IMR-90 (cell line): ENCODE results near the gene TRAPPC3. TPM values are rescaled to one million over a fixed set of nuclear protein-coding genes. Genes with fewer than 3 reads are reported as not detected.

Experiments used
- ATAC-seq: fragments of 200-7000 bp; cut with Tn5 transposase; 2 replicates; pipeline ENCODE4 v1.9.1; 2020; ENCODE audit warnings: low read depth, mild to moderate bottlenecking, moderate library complexity
- BruUV-seq: library from RNA; stranded (reverse); fragments of 400-500 nt; replicated peaks from 2 replicates; lab custom pipeline; 2021; lab: Mats Ljungman, UMichigan
- CTCF ChIA-PET: fragments of 300-600 bp; formaldehyde crosslinking; extraction: SDS; loops from one replicate; lab custom pipeline; 2021; ENCODE audit warnings: antibody characterized with exemption; lab: Yijun Ruan, JAX
- POLR2A ChIA-PET: fragments of 300-600 bp; sonication (Branson Sonifier 250); formaldehyde crosslinking; loops from one replicate; lab custom pipeline; 2022; ENCODE audit warnings: antibody characterized with exemption; ENCODE audit not compliant: unreplicated experiment; lab: Charles Lee
- DNase-seq: peaks from one replicate; pipeline ENCODE4 v3.0.0; 2013
- H2AFZ ChIP-seq: replicated peaks from 2 replicates; pipeline ENCODE3; 2013; ENCODE audit warnings: low read length, mild to moderate bottlenecking; ENCODE audit not compliant: poor library complexity
- H2AK5ac ChIP-seq: 2 replicates; pipeline ENCODE4 v1.6.1; 2013; ENCODE audit warnings: low read depth, low read length, inconsistent platforms
- H2AK9ac ChIP-seq: replicated peaks from 2 replicates; pipeline ENCODE3; 2013; ENCODE audit warnings: mild to moderate bottlenecking, low read depth, low read length, moderate library complexity; ENCODE audit not compliant: poor library complexity
- H2BK120ac ChIP-seq: 2 replicates; pipeline ENCODE4 v1.6.1; 2013; ENCODE audit warnings: low read depth, low read length, inconsistent platforms
- H2BK15ac ChIP-seq: 3 replicates; pipeline ENCODE4 v1.6.1; 2013; ENCODE audit warnings: low read depth, low read length, inconsistent platforms
- H2BK20ac ChIP-seq: 2 replicates; pipeline ENCODE4 v1.6.1; 2013; ENCODE audit warnings: low read depth, mild to moderate bottlenecking, inconsistent platforms, low read length, moderate library complexity
- H2BK5ac ChIP-seq: 2 replicates; pipeline ENCODE4 v1.6.1; 2013; ENCODE audit warnings: mild to moderate bottlenecking, low read depth, low read length, inconsistent platforms; ENCODE audit not compliant: poor library complexity, severe bottlenecking
- H3K14ac ChIP-seq: replicated peaks from 2 replicates; pipeline ENCODE4 v1.6.1; 2013; ENCODE audit warnings: low read depth, low read length, inconsistent platforms
- H3K18ac ChIP-seq: 2 replicates; pipeline ENCODE4 v1.6.1; 2013; ENCODE audit warnings: low read depth, low read length, control low read depth
- H3K23ac ChIP-seq: 2 replicates; pipeline ENCODE4 v1.6.1; 2013; ENCODE audit warnings: low read depth, low read length, inconsistent platforms
- H3K27ac ChIP-seq: 2 replicates; pipeline ENCODE4 v1.5.1; 2013; ENCODE audit warnings: mild to moderate bottlenecking, control low read depth, low read length; ENCODE audit not compliant: insufficient read depth
- H3K27me3 ChIP-seq: 2 replicates; pipeline ENCODE4 v1.6.1; 2013; ENCODE audit warnings: low read length; ENCODE audit not compliant: control insufficient read depth, insufficient read depth
- H3K36me3 ChIP-seq: 2 replicates; pipeline ENCODE4 v1.6.1; 2013; ENCODE audit warnings: low read length, mixed read lengths; ENCODE audit not compliant: control insufficient read depth, insufficient read depth
- H3K4ac ChIP-seq: 2 replicates; pipeline ENCODE4 v1.6.1; 2013; ENCODE audit warnings: low read depth, low read length, inconsistent platforms
- H3K4me1 ChIP-seq: 2 replicates; pipeline ENCODE4 v1.6.1; 2013; ENCODE audit warnings: low read length, mixed read lengths; ENCODE audit not compliant: control insufficient read depth, insufficient read depth
- H3K4me2 ChIP-seq: 2 replicates; pipeline ENCODE4 v1.6.1; 2013; ENCODE audit warnings: low read depth, mild to moderate bottlenecking, control low read depth, low read length, moderate library complexity
- H3K4me3 ChIP-seq: 2 replicates; pipeline ENCODE4 v1.5.1; 2013; ENCODE audit warnings: low read depth, mild to moderate bottlenecking, control low read depth, low read length, moderate library complexity; ENCODE audit not compliant: insufficient read depth
- H3K56ac ChIP-seq: 2 replicates; pipeline ENCODE4 v1.6.1; 2013; ENCODE audit warnings: low read length, inconsistent platforms; ENCODE audit not compliant: insufficient read depth; ENCODE audit errors: extremely low read depth
- H3K79me1 ChIP-seq, 2 experiments: 2 replicates each; pipeline ENCODE4 v1.6.1; 2013; ENCODE audit warnings: low read length in 2 of 2, inconsistent platforms in 1 of 2, low read depth in 1 of 2
- H3K9ac ChIP-seq: 2 replicates; pipeline ENCODE4 v1.6.1; 2013; ENCODE audit warnings: low read depth, low read length, control low read depth
- H3K9me1 ChIP-seq: 2 replicates; pipeline ENCODE4 v1.6.1; 2013; ENCODE audit warnings: low read length, inconsistent platforms; ENCODE audit not compliant: insufficient read depth
- H3K9me3 ChIP-seq: 2 replicates; pipeline ENCODE4 v1.6.1; 2013; ENCODE audit warnings: low read length; ENCODE audit not compliant: control insufficient read depth, insufficient read depth
- H4K20me1 ChIP-seq: 2 replicates; pipeline ENCODE4 v1.6.1; 2013; ENCODE audit warnings: low read length, inconsistent platforms; ENCODE audit not compliant: insufficient read depth
- H4K5ac ChIP-seq: 2 replicates; pipeline ENCODE4 v1.6.1; 2013; ENCODE audit warnings: mild to moderate bottlenecking, low read depth, low read length, control low read depth
- H4K8ac ChIP-seq, 2 experiments: 2 replicates each; pipeline ENCODE4 v1.6.1; 2013; ENCODE audit warnings: low read depth in 2 of 2, low read length in 2 of 2, control low read depth in 1 of 2, inconsistent platforms in 1 of 2
- H4K91ac ChIP-seq: 2 replicates; pipeline ENCODE4 v1.6.1; 2013; ENCODE audit warnings: low read depth, low read length, inconsistent platforms; ENCODE audit not compliant: insufficient read depth
- CHD1 ChIP-seq: IDR thresholded peaks from 2 replicates; pipeline ENCODE4 v1.6.1; 2012; ENCODE audit warnings: low read depth, low read length, improper control_type of control experiment
- FOS ChIP-seq: fragments of 150-350 bp; IDR thresholded peaks from 2 replicates; pipeline ENCODE4 v1.6.1; 2016; ENCODE audit warnings: low read depth, low read length
- MAFK ChIP-seq: IDR thresholded peaks from 2 replicates; pipeline ENCODE4 v1.6.1; 2012; ENCODE audit warnings: low read depth, low read length, improper control_type of control experiment
- MAZ ChIP-seq: IDR thresholded peaks from 2 replicates; pipeline ENCODE4 v1.6.1; 2012; ENCODE audit warnings: low read depth, mild to moderate bottlenecking, low read length, improper control_type of control experiment, moderate library complexity, borderline replicate concordance
- NFE2L2 ChIP-seq: fragments of 150-350 bp; IDR thresholded peaks from 2 replicates; pipeline ENCODE4 v1.6.1; 2016; ENCODE audit warnings: low read depth, mild to moderate bottlenecking, low read length
- POLR2A ChIP-seq: IDR thresholded peaks from 2 replicates; pipeline ENCODE4 v1.6.1; 2012; ENCODE audit warnings: mild to moderate bottlenecking, low read depth, low read length
- RAD21 ChIP-seq: IDR thresholded peaks from 2 replicates; pipeline ENCODE4 v1.6.1; 2012; ENCODE audit warnings: low read length, improper control_type of control experiment
- WGBS, 2 experiments: methylation state at CpG; one replicate each; pipeline versions ENCODE4 v1.1.5 to v1.1.7; 2013; ENCODE audit warnings: missing lambda C conversion rate in 2 of 2; ENCODE audit not compliant: insufficient read length in 1 of 2; ENCODE audit errors: extremely low coverage in 2 of 2; 5-methylcytosine and 5-hydroxymethylcytosine counted together
- dilution Hi-C: fragments of 300-500 bp; cut with HindIII; formaldehyde crosslinking; loops from one replicate; pipeline ENCODE4 v1.14.3; 2018; ENCODE audit warnings: low sequenced_read_pairs; ENCODE audit not compliant: unreplicated experiment
- in situ Hi-C: fragments of 300-500 bp; cut with MboI; formaldehyde crosslinking; loops from 3 replicates; pipeline ENCODE4 v1.14.3; 2019; ENCODE audit warnings: low sequenced_read_pairs, inconsistent platforms, mixed read lengths
- intact Hi-C: fragments of 100-400 bp; cut with micrococcal nuclease; formaldehyde crosslinking; loops from 2 replicates; pipeline ENCODE4 v1.10.0; 2022
- polyA plus RNA-seq, 3 experiments: library from polyadenylated mRNA; depleted of rRNA; stranded (reverse); fragments of >200 nt; gene quantifications; 2 replicates each; pipeline ENCODE4 v1.2.3, GENCODE V29; 2012; ENCODE audit warnings: low replicate concordance in 1 of 3
- total RNA-seq: library from RNA; depleted of rRNA; stranded (reverse); fragments of >200 nt; gene quantifications from 2 replicates; pipeline ENCODE4 v1.2.3, GENCODE V29; 2012
- TF ChIP-seq, protein P1 (sequence below): fragments of 150-350 bp; IDR thresholded peaks from 2 replicates; pipeline ENCODE4 v1.6.1; 2017; ENCODE audit warnings: mild to moderate bottlenecking, antibody characterized with exemption, low read length, low read depth
- TF ChIP-seq, protein P2 (sequence below): conservative IDR thresholded peaks from 2 replicates; pipeline ENCODE4 v1.5.1; 2012; ENCODE audit warnings: mild to moderate bottlenecking, low read depth, low read length, improper control_type of control experiment

TRAPPC3 gene
- total and polyA plus RNA-seq, 2 of the 4 experiments (the other 2 are of a cell fraction): 76.0 to 77.8 TPM

DNA sequence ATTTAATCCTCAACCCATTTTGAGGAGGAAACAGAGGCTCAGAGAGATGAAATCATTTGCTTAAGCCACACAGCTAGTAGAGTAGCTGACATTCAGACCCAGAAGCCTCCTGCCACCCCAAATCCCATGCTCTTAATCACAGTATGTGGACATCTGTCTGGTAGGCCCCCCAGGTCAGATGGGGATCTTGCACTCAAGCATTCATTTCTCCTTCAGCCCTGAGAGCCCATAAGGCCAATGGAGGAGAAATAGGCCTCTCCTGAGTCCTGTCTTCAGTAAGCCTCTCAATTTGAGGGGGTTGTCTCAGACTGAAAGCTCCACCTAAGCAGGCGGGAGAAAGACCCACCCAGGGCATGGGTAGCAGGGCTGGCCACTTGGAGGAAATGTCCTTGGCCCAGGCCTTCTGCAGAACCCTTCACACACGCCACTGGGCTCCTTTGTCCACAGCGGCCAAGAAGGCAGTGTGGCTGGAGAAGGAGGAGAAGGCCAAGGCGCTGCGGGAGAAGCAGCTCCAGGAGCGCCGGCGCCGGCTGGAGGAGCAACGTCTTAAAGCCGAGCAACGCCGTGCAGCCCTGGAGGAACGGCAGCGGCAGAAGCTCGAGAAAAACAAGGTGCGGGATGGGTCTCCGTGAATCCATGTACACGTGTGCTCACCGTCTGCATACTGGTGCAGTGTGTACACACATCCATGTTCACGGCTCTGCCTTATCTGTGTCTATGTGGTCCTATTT lies 22.9 kb upstream of the TRAPPC3 start (continued):
- TF ChIP-seq RAD21: no peak

DNA sequence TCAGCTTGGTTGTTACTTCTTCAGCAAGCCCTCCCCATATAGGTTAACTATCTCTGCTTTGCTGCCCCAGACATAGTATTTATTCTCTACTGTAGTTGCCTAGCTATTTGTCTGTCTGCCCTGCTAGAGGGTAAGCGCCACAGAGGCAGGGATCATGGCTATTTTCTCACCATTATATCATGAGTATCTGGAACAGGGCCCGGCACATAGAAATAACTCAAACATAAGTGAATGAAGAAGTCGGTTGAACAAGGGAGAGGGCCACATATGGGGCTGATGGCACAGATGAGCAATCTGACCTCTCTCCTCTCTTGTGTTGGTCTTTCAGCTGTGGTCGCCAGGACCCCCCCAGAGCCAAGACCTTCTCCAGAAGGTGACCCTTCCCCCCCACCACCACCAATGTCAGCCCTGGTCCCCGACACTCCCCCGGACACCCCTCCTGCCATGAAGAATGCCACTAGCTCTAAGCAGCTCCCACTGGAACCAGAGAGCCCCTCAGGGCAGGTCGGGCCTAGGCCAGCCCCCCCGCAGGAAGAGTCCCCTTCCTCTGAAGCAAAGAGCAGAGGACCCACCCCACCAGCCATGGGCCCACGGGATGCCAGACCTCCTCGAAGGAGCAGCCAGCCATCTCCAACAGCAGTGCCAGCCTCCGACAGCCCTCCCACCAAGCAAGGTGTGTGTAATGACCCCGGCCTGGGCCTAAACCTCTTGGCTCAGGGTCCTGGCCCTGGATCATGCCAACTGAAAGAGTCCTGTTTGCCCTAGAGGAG lies 21.5 kb upstream of the TRAPPC3 start:
- Histone ChIP-seq H3K36me3 (peaks cover 61% of the 10 kb centered on the region), H2BK15ac (no peak overlapping the region), H3K4me1 (peaks cover 9% of the 10 kb centered on the region), H3K9me3 (no peaks in the 10 kb centered on the region), H3K4me3 (no peak overlapping the region), H2AK9ac (no peak overlapping the region), H3K4ac (no peak overlapping the region), H3K56ac (no peak overlapping the region), H3K9ac (no peak overlapping the region), H2AK5ac (no peak overlapping the region), H4K91ac (no peak overlapping the region), H4K5ac (no peak overlapping the region), H3K27me3 (no peaks in the 10 kb centered on the region), H2BK20ac (no peak overlapping the region), H4K20me1 (peaks cover 92% of the 10 kb centered on the region), H3K18ac (no peak overlapping the region), H3K23ac (0 out of 2 replicates have a peak overlapping the region, but pooled peaks have one; percentile 10), H2BK120ac (no peak overlapping the region), H4K8ac (no peak overlapping the region; a peak in 1 of 4 replicates), H3K4me2 (no peak overlapping the region), H3K27ac (no peak overlapping the region), H3K9me1 (peaks cover 18% of the 10 kb centered on the region), H3K79me1 (peaks cover 39 to 81% of the 10 kb centered on the region in 2 experiments), H2AFZ (no peak overlapping the region), H2BK5ac (no peak overlapping the region), H3K14ac (no peak overlapping the region)
- no peak for DNase-seq
- dilution Hi-C loops: no loop called here
- WGBS, 2 experiments: no CpG with 5 or more reads among the region's 12 CpGs
- no peak for TF ChIP-seq FOS
- TF ChIP-seq POLR2A: no peak
- TF ChIP-seq NFE2L2: no peak
- TF ChIP-seq MAFK: no peak
- TF ChIP-seq, protein P1, sequence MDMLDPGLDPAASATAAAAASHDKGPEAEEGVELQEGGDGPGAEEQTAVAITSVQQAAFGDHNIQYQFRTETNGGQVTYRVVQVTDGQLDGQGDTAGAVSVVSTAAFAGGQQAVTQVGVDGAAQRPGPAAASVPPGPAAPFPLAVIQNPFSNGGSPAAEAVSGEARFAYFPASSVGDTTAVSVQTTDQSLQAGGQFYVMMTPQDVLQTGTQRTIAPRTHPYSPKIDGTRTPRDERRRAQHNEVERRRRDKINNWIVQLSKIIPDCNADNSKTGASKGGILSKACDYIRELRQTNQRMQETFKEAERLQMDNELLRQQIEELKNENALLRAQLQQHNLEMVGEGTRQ: no peak
- TF ChIP-seq MAZ: no peak
- TF ChIP-seq RAD21: no peak
- TF ChIP-seq CHD1: no peak
- TF ChIP-seq, protein P2, sequence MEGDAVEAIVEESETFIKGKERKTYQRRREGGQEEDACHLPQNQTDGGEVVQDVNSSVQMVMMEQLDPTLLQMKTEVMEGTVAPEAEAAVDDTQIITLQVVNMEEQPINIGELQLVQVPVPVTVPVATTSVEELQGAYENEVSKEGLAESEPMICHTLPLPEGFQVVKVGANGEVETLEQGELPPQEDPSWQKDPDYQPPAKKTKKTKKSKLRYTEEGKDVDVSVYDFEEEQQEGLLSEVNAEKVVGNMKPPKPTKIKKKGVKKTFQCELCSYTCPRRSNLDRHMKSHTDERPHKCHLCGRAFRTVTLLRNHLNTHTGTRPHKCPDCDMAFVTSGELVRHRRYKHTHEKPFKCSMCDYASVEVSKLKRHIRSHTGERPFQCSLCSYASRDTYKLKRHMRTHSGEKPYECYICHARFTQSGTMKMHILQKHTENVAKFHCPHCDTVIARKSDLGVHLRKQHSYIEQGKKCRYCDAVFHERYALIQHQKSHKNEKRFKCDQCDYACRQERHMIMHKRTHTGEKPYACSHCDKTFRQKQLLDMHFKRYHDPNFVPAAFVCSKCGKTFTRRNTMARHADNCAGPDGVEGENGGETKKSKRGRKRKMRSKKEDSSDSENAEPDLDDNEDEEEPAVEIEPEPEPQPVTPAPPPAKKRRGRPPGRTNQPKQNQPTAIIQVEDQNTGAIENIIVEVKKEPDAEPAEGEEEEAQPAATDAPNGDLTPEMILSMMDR: no peak
- ChIA-PET POLR2A (interaction anchor here (0.7 kb wide), 1 partner anchor 29 kb away, joined by 18 read pairs; no protein-coding TSS in a partner anchor), CTCF (interaction anchor here (1.6 kb wide), 1 partner anchor 17 kb away, joined by 4 read pairs; no protein-coding TSS in a partner anchor)
- ATAC-seq: no peak
- in situ Hi-C loops: no loop called here
- intact Hi-C loops: no loop called here
- no TSS peak for BruUV-seq
